GM15510 (cell line): ENCODE data around the gene NRGN.

Experiments used
- POLR2A ChIP-seq: IDR thresholded peaks from 3 replicates; pipeline ENCODE4 v1.6.1; 2011; ENCODE audit warnings: borderline replicate concordance; ENCODE audit not compliant: insufficient read length; ENCODE audit errors: extremely low read depth

NRGN gene

DNA sequence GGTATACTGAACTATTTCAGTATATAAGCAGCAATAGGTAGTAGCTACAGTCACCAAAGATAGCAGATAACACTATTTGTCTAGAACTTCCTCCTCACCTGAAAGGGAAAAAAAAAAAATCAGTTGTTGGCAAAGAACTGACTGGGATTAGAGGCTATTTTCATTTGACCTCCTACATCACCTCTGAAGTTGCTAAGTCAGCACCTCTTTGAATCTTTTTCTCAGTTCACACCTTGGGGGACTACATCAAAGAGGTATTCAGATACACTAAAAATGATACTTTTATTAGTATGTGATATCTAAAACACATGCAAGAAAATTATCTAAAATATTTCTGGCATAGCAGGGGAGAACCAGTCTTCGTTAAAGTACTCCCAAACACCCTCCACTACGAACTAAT is 44.3 kb downstream of the NRGN start:
- TF ChIP-seq POLR2A = no peak

- TF ChIP-seq POLR2A = no peak
Measured at GRCh38 chr11:124788521-124788920, 48.8 kb downstream of the NRGN start.

DNA sequence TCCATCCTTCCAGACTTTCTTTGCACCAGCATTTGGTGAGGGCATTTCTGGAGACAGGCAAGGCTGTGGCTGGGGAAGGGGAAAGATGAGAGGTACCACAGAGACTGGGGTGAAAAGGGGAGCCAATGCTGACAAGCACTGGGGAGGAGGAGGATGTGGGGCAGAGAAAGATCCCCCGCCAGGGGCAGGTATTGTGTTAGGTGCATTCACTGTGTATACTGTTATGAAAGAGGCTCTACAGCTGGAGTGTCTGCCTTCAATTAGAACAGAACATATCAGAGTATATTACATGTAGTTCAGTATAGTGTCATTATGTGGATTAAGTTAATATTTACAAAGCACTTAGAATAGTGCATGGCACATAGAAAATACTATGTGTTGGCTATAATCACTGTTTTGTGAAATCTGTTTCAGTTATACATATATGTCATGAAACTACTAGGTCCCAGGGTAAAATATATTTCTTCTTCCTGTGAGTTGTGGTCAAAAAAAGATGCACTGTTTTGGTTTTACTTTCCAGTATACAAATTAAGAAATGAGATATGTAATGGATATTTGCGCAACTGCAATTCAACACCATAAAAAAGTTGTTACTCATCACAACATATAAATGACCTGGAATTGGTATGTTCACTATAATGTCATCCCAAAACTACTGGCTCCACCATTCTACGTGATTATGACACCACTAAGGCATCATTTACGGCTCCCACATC is 52.0 kb downstream of the NRGN start:
- TF ChIP-seq POLR2A = no peak

GRCh38 chr11:124793466-124794278 is 53.9 kb downstream of the NRGN start:
- no peak for TF ChIP-seq POLR2A

DNA sequence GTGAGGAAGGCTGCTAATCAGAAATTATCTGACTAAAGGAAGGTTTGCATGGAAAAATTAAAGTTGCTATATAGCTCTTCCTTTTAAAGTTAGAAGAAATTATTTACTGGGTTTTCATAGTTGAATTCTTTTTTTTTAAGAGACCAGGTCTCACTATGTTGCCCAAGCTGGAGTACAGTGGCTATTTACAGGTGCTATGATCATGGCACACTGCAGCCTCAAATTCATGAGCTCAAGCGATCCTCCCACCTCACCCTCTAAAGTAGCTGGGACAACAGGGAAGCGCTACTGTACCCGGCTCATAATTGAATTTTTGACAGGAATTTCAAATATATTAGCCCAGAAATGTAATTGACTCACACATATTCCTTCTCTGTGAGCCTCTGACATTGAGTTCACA is 56.6 kb downstream of the NRGN start:
- no peak for TF ChIP-seq POLR2A
